NCI-H2196 treated with DMSO at 0.1 percent for 48 hours (cell line): ENCODE measurements around the gene FSD2.
"Not testable (repeated sequence)": the region's sequence is repeated elsewhere in the genome, so short reads cannot be mapped to it uniquely, and the experiment has no call there.

Experiments
- DNase-seq: peaks from one replicate; lab custom pipeline; 2025; ENCODE audit not compliant: unreplicated experiment; lab: John Stamatoyannopoulos, UW

The FSD2 gene

DNA sequence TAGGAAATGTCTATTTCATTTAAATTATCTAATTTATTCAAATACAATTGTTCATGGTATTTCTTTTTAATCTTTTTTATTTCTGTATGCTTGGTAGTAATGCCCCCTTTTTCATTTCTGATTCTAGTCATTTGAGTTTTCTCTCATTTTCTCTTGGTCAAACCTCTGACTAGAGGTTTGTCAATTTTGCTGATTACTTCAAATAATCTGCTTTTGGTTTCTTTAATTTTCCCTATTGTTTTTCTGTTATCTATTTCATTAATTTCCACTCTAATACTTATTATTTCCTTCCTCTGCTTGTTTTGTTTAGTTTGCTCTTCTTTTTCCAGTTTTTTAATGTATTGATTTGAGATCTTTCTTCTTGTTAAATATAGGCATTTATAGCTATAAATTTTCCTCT, 12.1 kb downstream of the FSD2 start:
- no peak for DNase-seq

DNA sequence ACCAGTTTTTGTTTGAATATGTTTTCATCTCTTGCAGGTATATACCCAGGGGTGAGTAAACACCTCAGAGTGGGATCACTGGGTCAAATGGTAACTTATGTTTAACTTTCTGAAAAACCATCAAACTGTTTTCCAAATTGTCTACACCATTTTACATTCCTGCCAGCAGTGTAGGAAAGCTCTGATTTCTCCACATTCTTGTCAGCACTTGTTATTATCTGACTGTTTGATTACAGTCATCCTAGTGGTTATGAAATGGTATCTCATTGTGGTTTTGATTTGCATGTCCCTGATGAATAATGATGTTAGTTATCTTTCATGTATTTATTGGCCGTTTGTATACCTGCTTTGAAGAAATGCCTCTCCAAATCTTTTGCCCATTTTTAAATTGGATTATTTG, 13.8 kb downstream of the FSD2 start:
- no peak for DNase-seq

DNA sequence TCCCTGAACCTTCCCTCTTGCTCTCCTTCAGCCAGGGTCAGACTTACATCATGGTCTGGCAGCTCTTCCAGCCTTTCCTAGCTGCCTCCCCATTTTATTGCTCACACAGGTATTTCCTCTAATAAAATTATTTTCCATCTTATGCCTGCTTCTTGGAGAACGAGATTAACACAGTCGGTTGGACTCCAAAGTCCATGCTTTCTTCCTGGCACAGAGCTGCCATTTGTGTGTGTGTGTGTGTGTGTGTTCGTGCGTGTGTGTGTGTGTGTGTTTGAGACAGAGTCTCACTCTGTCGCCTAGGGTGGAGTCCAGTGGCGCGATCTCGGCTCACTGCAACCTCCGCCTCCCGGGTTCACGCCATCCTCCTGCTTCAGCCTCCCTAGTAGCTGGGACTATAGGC, 15.5 kb downstream of the FSD2 start:
- DNase-seq: no peak

DNA sequence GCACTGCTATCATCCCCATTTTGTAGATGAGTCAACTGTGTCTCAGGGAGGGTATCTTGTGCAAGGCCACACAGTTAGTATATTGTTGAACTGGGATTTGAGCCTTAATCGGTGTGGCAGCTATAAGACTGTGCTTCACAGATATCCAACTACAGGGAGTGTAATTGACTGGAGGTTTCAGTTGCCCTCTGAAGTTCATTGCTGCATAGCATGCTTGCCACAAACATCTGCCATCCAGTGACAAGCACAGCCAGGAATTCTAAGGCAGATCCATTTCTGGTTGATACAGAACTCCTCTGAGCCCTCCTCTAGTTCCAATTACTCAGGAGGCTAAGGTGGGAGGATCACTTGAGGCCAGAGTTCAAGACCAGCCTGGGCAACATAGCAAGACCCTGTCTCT, 16.4 kb downstream of the FSD2 start:
- DNase-seq: no peak

DNA sequence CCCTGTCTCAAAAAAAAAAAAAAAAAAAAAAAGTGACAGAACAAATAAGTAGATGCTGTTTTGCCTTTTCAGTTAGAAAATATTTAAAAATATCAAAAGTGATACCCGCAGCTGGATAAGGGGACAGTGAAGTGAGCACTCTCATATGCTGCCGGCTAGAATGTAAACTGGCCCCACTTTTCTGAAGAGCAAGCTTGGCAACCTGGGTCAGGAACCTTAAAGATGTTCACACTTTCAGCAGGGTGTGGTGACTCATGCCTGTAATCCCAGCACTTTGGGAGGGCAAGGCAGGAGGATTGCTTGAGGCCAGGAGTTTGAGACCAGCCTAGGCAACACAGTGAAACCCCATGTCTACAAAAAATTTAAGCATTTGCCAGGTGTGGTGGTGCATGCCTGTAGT, 17.4 kb downstream of the FSD2 start:
- no peak for DNase-seq

DNA sequence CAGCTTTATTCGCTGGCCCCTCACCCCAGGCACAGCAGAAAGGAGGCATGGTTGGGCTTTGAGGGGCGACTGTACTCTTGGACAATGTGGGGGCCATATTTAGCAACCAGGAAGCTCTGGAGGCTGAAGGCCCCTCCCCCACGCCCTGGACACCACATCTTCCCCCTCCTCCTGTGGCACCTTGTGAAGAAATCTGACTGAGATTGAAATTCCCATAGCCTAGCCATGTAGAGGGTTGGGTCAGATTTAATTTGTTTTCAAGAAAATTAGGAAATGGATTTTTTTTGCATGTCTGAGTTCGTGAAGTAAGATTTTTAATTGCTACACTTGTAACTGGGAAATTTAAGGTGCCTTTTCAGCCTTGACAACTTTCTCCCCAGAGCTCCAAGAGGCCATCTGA, 24.5 kb downstream of the FSD2 start:
- no peak for DNase-seq

DNA sequence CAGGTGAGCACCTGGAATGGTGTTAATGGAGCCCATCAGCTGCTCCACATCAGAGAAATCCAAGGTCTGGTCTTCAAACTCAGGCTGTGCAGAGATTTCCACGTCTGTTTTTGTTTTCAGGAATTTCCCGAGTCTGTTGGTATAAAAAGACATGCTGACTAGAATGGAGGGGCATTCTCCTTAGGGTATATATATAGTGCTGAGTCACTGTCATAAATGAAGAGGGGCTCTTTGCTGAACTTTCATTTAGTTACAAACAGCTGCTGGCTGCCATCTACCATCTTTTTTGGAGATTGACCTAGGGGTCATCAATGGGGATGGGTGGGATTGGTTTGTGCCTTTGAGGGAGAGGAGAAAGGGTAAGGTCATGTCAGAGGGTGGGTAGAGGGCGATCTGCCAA, 27.1 kb downstream of the FSD2 start:
- DNase-seq: no peak

DNA sequence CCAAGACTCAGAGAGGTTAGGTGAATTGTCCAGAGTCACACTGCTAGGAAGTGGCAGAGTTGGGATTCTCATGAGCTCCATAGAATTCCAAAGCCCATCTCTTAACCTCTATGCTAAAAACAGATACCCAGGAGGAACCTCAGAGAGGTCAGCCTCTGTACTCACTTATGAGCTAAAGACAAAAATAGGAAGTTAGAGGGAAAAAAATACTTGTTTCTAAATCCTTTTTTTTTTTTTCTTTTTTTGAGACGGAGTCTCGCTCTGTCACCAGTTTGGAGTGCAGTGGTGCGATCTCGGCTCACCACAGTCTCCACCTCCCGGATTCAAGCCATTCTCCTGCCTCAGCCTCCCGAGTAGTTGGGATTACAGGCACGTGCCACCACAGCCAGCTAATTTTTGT, 31.4 kb downstream of the FSD2 start:
- no peak for DNase-seq

DNA sequence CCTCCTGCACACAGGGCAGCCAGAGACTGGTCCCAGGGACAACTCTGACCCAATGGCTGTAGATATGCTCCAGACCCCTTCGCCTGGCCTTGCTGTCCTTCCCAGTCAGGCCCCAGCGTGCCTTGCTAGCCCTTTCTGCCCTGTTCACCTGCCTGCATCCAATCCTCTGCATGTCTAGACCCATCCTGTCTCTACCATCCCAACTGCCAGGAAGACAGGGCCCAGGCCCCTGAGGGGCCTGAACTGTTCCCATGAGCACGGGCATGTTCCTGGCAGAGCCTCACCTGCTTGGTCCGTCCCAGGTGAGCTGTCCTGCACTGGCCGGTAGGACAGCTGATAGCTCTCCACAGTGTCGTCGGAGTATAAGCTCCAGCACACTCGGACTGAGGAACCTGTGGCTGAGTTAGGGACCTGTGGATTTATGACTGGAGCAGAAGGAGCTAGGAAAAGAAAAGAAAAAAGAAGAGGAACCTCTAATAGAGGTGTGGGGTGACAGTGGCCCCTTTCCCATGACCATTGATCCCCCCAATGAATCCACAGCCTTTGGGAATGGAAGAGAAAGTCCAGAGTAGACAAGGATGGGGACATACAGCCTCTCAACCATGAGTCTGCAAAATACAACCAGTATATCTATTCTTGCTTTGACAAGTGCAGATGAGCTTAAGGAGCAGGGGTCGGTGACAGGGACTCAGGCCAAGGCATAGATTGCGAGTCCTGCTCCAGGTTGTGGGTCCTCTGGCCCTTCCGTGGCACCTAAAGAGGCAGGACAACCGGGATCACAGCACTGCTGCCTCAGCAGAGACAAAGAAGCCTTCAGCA, 33.9 kb downstream of the FSD2 start:
- no peak for DNase-seq

DNA sequence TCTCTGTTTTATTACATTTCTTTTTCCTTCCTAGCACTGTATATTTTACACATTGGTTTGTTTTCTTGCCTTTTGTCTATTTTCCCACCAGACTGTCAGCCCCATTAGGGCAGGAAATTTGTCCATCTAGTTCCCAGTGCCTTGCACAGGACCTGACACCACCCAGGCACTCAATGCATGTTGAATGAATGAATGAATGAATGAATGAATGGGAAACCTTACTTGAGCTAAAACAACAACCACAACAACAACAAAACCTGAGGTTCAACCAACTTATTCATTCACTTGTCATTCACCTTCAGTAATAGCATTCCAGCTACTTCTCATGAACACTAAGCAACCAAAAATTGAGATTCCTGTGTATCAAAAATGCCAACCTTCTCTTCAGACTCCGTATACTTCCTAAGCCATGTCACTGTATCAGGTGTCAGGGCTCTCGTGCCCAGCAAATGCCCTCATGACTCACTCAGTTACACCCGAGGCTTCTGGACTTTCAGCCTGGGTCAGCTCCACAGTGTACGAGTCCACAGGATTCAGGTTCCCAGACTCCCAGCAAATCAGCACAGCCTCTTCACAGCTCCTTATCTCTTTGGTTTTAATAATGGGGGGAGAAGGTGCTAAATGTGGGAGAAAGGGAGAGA, 37.3 kb downstream of the FSD2 start:
- DNase-seq: no peak

DNA sequence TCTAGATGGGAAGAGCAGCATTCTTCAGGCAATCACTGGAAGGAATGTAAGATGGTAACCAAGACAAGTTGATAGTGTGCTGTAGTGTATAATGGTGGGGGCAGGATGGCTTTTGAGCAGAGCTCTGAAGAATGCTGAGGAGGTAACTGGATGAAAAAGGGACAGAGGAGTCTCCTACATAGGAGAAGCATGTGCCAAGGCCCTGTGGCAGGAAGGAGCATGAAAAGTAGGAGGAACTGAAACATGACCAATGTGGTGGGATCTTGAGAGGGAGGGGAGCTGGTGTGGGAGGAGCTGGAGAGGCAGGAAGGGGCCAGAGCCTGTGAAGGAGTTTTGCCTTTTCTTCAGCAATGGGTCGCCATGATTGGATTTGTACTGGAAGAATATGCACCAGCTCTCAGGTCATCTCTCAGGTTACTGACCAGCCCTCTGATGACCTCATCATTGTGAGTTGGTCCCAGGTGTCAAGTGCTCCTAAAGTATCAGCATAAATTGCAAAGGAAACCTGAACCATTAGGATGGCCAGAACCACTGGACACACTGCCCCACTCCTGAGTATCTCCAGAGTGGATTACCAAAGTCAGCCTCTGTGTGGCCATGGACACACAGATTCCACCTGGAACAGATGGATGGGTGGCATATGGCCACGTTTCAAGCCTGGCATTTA, 38.6 kb downstream of the FSD2 start:
- DNase-seq: no peak

DNA sequence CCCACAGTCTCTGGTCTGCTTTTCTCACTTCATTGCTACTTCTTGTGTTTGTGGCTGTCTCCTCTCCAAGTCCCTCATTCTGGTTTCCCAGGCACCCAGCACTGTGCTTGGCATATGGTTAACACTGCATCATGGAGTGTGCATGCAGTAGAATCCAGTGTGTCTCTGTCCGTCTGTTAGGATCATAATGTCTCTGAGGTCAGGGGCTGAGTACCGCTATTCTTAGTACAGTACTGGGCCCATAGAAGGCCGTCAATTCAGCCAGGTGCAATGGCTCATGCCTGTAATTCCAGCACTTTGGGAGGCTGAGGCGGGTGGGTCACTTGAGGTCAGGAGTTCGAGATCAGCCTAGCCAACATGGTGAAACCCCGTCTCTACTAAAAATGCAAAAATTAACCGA, 39.7 kb downstream of the FSD2 start:
- DNase-seq: not testable (repeated sequence)

DNA sequence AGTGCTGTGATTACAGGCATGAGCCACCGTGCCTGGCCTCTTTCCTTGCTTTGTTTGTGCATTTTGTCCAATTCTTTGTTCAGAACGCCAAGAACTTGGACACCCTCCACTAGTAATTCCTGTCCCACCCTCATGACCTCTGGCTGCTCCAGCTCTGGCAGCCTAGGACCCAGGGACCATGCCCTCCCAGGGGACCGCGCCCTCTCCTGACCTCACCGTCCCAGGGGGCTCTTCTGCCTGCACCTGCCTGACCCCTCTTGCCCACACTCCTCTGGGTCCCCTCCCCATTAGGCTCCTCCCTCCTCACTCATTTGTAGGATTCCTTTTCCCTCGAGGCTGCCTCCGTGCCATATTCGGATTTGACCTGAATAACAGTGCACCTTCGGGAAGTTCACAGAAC, 41.1 kb downstream of the FSD2 start:
- DNase-seq: no peak

DNA sequence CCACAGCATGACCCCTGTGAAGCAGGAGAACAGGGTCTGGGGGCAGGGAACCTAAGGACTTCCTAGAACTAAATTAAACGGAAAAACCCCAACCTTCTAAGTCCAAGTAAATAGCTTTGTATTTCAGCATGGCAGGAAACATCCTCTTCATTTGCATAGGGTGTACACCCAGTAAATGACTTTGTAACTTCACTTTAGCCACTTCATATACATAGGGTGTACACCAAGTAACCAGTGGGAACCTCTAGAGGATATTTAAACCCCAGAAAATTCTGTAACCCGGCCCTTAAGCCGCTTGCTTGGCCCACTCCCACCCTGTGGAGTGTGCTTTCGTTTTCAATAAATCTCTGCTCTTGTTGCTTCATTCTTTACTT, 41.8 kb downstream of the FSD2 start:
- no peak for DNase-seq

DNA sequence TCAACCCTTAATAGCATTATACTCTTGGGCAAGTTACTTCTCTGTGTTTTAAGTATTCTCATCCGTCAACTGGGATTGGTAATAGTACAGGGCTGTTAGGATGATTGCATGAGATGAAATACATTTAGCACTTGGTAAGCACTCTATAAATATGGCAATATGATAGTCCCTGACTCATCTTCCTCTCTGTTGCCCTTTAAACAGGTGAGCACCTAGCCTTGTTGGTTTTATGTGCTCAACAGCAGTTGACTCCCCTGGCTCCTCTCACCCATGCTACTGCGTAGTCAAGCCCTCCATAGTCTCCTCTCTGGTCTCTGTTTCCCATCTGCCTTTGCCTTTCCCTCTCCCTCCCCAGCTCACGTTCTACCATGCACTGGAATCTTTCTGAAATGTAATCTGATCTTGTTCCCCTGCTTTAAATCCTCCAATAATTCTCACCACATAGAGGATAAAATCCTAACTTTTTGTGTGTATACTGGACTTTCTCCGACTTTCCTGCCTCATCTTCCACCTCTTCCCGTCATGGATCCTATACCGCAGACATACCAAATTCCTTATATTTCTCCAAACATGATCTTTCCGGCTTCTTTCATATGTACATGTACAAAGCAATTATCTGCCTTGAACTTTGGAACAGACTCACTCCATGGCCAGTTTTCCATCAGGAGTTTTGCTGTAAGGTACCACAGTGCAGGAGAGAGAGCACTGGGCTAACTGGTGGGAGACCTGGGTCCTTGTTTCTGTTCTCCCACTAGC, 42.3 kb downstream of the FSD2 start:
- DNase-seq: no peak

DNA sequence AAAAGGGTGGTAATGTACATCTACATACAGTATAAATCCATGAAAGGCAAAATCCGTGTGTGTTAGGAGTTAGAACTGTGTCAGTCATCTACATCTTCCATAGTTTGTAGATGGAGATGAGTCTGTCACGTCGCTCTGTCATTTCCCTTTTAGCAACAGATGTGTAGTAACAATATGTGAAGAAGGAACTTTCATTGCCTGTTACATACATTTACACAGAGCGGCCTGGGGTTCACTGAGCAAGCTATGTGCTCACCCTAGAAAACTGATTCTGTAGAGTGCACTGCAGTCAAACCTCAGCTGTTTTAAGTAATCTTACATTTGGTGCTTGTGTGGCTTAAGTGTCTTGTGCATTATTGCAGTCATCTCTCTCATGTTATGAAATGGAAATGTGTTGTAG, 54.6 kb downstream of the FSD2 start:
- no peak for DNase-seq

DNA sequence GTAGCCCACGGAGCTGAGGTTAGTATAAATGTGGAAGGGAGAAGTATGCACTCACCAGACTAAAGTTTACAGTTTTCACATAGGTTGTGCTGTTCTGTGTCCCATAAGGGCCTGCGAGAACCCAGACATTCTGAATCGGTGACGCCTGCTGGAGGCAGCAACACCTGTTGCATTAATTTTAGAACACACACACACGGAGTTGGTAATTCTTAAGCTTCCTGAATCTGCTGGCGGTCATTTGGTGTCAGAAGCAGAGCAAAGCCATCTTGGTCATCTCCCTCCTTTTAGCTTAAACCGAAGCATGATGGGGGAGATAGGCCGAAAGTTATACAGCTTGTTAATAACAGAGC, 55.1 kb downstream of the FSD2 start:
- DNase-seq: no peak

DNA sequence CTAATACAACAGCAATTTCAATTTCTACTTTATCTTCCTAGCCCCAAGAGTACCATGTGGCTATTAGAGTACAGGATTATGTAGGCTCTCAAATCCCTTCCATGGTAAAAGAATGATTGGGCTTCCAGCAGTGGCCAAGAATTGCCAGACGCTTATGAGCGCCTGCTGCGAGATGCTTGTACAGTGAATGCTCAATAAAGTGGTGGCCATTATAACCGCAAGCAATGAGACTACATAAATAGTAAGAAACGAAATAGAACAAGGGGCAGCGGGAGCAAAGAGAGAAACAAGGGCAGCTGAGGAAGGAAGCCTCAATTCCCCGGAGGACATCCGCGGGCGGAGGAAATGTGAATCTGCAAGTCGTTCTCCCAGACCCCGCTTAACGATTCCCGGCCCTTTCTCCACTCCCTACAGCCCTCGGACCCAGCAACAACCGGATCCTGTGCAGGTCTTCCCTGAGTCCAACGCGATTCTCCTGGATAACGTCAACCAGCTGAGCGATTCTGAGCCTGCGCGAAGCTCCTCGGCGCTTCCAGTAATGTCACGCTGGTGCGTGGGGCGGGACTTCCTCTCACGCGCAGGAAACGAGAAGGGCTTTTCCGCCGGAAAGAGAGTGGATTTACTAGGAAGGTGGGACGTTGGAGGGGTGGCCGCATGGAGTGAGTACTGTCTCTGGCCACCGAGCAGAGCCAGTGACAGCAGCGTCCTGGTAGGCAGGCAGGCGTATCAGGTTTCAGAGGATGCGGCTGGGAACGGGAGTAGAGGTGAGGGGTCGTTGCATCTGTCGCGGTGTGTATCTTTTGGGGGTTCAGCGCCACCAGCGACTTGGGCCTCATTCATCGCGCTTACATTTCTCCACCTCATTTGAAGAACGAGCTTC, 55.7 kb downstream of the FSD2 start:
- DNase-seq: peak; percentile 80

DNA sequence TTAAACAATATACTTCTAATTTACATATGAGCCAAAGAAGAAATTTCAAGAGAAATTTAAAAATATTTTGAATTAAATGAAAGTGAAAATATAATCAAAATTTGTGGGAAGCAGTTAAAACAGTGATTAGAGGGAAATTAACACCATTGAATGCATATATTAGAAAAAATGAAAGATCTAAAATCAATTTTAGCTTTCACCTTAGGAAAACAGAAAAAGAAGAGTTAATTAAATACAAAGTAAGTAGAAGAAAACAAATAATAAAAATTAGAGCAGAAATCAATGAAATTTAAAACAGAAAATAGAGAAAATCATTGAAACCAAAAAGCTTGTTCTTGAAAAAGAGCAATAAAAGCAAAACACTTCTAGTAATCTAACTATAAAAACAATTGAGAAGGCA, 57.6 kb downstream of the FSD2 start:
- DNase-seq: no peak

DNA sequence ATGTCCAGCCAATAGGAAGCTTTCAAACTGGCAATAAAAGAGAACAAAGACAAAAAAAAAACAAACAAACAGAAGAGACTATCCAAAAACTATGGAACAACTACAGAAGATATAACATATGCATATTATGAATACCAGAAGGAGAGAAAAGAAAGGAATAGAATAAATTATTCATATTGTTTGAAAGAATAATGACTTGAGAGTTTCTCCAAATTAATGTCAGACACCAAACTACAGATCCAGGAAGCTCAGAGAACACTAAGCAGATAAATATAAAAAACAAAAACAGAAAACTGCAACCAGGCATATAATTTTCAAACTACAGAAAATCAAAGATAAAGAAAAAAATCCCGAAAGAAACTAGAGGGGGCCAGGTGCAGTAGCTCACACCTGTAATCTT, 62.1 kb downstream of the FSD2 start:
- no peak for DNase-seq

DNA sequence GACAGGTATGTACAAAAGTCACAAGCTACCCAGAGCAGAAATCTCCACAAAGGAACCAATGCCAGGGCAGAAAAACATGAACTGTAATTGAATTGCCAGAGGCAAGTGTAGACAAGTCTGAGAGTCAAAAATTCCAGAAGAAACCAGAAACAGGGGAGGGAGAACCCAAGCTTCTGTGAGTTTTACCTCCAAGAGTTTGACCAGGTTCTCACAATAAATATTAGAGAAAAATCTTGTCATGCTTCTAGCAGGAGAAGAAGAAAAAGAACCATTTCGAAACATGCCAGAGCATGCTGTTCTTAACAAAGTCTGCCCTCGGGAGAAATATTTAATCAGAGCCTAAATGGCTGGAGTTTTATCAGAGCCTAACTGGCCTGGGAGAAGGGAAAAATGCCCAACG, 63.7 kb downstream of the FSD2 start:
- DNase-seq: no peak
